Stimulated activated CD8-positive, alpha-beta memory T cell treated with anti-CD3 and anti-CD28 coated beads, Interleukin-7, amount 100 ng/mL, for 4 hours (primary cell): ENCODE results near the gene CPNE2.
A peak's percentile ranks its signal among the peaks of the same experiment; 100 is the strongest.
"Not testable (repeated sequence)": the region's sequence is repeated elsewhere in the genome, so short reads cannot be mapped to it uniquely, and the experiment has no call there.

Source experiments
- DNase-seq, 2 donors: peaks; one replicate each; pipeline ENCODE4 v3.0.0-alpha.2; 2020; ENCODE audit warnings: low read depth in 2 of 2

CPNE2 gene

GRCh38 chr16:57167538-57167937, 75.2 kb downstream of the CPNE2 start:
- DNase-seq: no peak

- no peak for DNase-seq
Observed at GRCh38 chr16:57167953-57168352, 75.6 kb downstream of the CPNE2 start.

- no peak for DNase-seq
Observed at GRCh38 chr16:57169327-57169726, 76.9 kb downstream of the CPNE2 start.

- DNase-seq: no peak
Observed at GRCh38 chr16:57172721-57173290, 80.4 kb downstream of the CPNE2 start.

GRCh38 chr16:57175896-57176295, 83.5 kb downstream of the CPNE2 start:
- DNase-seq: no peak

GRCh38 chr16:57178196-57178595, 85.8 kb downstream of the CPNE2 start:
- DNase-seq: no peak

GRCh38 chr16:57178793-57179212, 86.4 kb downstream of the CPNE2 start:
- no peak for DNase-seq

GRCh38 chr16:57179215-57179828, 86.9 kb downstream of the CPNE2 start:
- no peak for DNase-seq

GRCh38 chr16:57184113-57184512, 91.7 kb downstream of the CPNE2 start:
- no peak for DNase-seq

- DNase-seq: no peak
Observed at GRCh38 chr16:57184887-57185445, 92.6 kb downstream of the CPNE2 start.

GRCh38 chr16:57185446-57185944, 93.1 kb downstream of the CPNE2 start:
- no peak for DNase-seq

GRCh38 chr16:57185945-57186871, 93.8 kb downstream of the CPNE2 start, which contains the start of the genes PSME3IP1 and RSPRY1:
PSME3IP1 (minus strand) TSS chr16:57186039; CDS start chr16:57173854, 12,185 bp downstream.
RSPRY1 (plus strand) TSS chr16:57186329; CDS start chr16:57204659, 18,330 bp downstream.
- DNase-seq: peak; percentile 94 to 99

GRCh38 chr16:57186872-57187854, 94.8 kb downstream of the CPNE2 start:
- DNase-seq: no peak

- DNase-seq: not testable (repeated sequence)
Observed at GRCh38 chr16:57187902-57188710, 95.7 kb downstream of the CPNE2 start.

GRCh38 chr16:57188711-57189002, 96.3 kb downstream of the CPNE2 start:
- DNase-seq: no peak

- DNase-seq: not testable (repeated sequence)
Observed at GRCh38 chr16:57189527-57189926, 97.1 kb downstream of the CPNE2 start.

- DNase-seq: no peak
Observed at GRCh38 chr16:57190136-57190535, 97.8 kb downstream of the CPNE2 start.

- no peak for DNase-seq
Observed at GRCh38 chr16:57191056-57191571, 98.7 kb downstream of the CPNE2 start.

GRCh38 chr16:57192146-57192545, 99.8 kb downstream of the CPNE2 start:
- no peak for DNase-seq
